Measurements from ENCODE around the gene GRIK1. TPM values are rescaled to one million over a fixed set of nuclear protein-coding genes. Genes with fewer than 3 reads are reported as not detected.

Gene GRIK1
- total RNA-seq, 1 experiment from 2014 or later: 0.09 TPM

GRCh38 chr21:29829564-29830275 lies 110.1 kb downstream of the GRIK1 start:
- DNase-seq (ENCODE audit: low spot score) (no peak), ATAC-seq (no peak)
- no peaks in the 10 kb centered on the region for H3K4me1 Mint-ChIP-seq
- POLR2A ChIA-PET: no interaction called here
- no peak overlapping the region for H3K4me3 Mint-ChIP-seq
- peaks cover 54% of the 10 kb centered on the region for H3K9me3 Mint-ChIP-seq
- no peaks in the 10 kb centered on the region for H3K27me3 Mint-ChIP-seq (ENCODE audit: low read depth)
- H3K27ac Mint-ChIP-seq: no peak overlapping the region
- peaks cover 33% of the 10 kb centered on the region for H3K36me3 Mint-ChIP-seq
- no peak for TF ChIP-seq TP53 (CRISPR knock-in tag; IDR thresholded peaks at IDR 0.05)
- no peak for TF ChIP-seq ZNF281 (CRISPR knock-in tag; IDR thresholded peaks at IDR 0.05)
- no peak for TF ChIP-seq FOXK1 (CRISPR knock-in tag; IDR thresholded peaks at IDR 0.05)
- TF ChIP-seq PRRX2 (CRISPR knock-in tag; IDR thresholded peaks at IDR 0.05): no peak
- TF ChIP-seq ZNF396 (CRISPR knock-in tag; IDR thresholded peaks at IDR 0.05; ENCODE audit: borderline replicate concordance): no peak
- no peak for TF ChIP-seq CBFB (CRISPR knock-in tag; IDR thresholded peaks at IDR 0.05; ENCODE audit: low read depth)
- no peak for TF ChIP-seq HMGXB4 (CRISPR knock-in tag; IDR thresholded peaks at IDR 0.05)
- no peak for TF ChIP-seq USF1 (CRISPR knock-in tag; IDR thresholded peaks at IDR 0.05)
- TF ChIP-seq JUN (CRISPR knock-in tag; IDR thresholded peaks at IDR 0.05): no peak
- no peak for TF ChIP-seq NFATC4 (CRISPR knock-in tag; IDR thresholded peaks at IDR 0.05)
- CTCF ChIA-PET: no interaction called here

GRCh38 chr21:29827647-29828046 lies 112.1 kb downstream of the GRIK1 start:
- Mint-ChIP-seq H3K4me3 (no peak overlapping the region), H3K36me3 (peaks cover 22% of the 10 kb centered on the region), H3K27me3 (ENCODE audit: low read depth) (no peaks in the 10 kb centered on the region), H3K27ac (no peak overlapping the region), H3K9me3 (peaks cover 41% of the 10 kb centered on the region), H3K4me1 (no peaks in the 10 kb centered on the region)
- ChIA-PET POLR2A (no interaction called here), CTCF (no interaction called here)
- no peak for ATAC-seq
- no peak for DNase-seq (ENCODE audit: low spot score)
- TF ChIP-seq HMGA2 (CRISPR knock-in tag; IDR thresholded peaks at IDR 0.05) (no peak), PREB (CRISPR knock-in tag; IDR thresholded peaks at IDR 0.05; ENCODE audit: borderline replicate concordance) (no peak), ESRRA (CRISPR knock-in tag; IDR thresholded peaks at IDR 0.05; ENCODE audit: borderline replicate concordance) (no peak), ZNF396 (CRISPR knock-in tag; IDR thresholded peaks at IDR 0.05; ENCODE audit: borderline replicate concordance) (no peak), TEAD1 (CRISPR knock-in tag; IDR thresholded peaks at IDR 0.05) (no peak), SOX15 (CRISPR knock-in tag; IDR thresholded peaks at IDR 0.05) (no peak), ETV6 (CRISPR knock-in tag; IDR thresholded peaks at IDR 0.05) (no peak), IRF2 (CRISPR knock-in tag; IDR thresholded peaks at IDR 0.05; ENCODE audit: borderline replicate concordance, low read depth) (no peak), NFE2L1 (CRISPR knock-in tag; IDR thresholded peaks at IDR 0.05) (no peak), RELA (CRISPR knock-in tag; IDR thresholded peaks at IDR 0.05; ENCODE audit: borderline replicate concordance) (no peak), FOXJ3 (CRISPR knock-in tag; IDR thresholded peaks at IDR 0.05; ENCODE audit: borderline replicate concordance) (no peak), ATF3 (CRISPR knock-in tag; conservative IDR thresholded peaks at IDR 0.05) (no peak), E2F5 (CRISPR knock-in tag; IDR thresholded peaks at IDR 0.05) (no peak)
